Tibial nerve (tissue), 3 donors: ENCODE results near the gene ZNF735.
"Not testable (repeated sequence)": the region's sequence is repeated elsewhere in the genome, so short reads cannot be mapped to it uniquely, and the experiment has no call there.

Experiments used
- POLR2A ChIP-seq, 2 donors: fragments of 450-650 bp; IDR thresholded peaks; one replicate each; pipeline ENCODE4 v1.6.1; 2017; ENCODE audit warnings: antibody characterized with exemption in 2 of 2, mild to moderate bottlenecking in 2 of 2, moderate library complexity in 2 of 2
- TF ChIP-seq, protein P1 (sequence below), 5 experiments: fragments of 200-600 bp in 3 of 5; fragments of 450-650 bp in 2 of 5; sonication (generic) in 3 of 5; IDR thresholded peaks; one replicate each; pipeline ENCODE4 v1.5.1; 2016 to 2019; ENCODE audit warnings: antibody characterized with exemption in 5 of 5, mild to moderate bottlenecking in 3 of 5, moderate library complexity in 2 of 5

DNA sequence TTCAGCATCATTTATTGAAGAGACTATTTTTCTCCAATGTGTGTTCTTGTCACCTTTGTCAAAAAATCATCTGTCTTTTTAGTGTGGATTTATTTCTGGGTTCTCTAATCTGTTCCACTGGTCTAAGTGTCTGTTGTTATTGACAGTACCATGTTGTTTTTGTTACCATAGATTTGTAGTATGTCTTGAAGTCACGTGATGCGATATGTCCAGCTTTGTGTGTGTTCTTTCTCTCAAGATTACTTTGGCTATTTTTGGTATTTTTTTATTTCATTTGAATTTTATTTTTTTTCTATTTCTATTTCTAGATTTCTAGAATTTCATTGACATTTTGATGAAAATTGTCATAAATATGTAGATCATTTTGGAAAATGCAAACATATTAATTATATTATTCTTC is 36.0 kb upstream of the ZNF735 start:
- not testable (repeated sequence) for TF ChIP-seq POLR2A (IDR thresholded peaks at IDR 0.05)
- TF ChIP-seq, protein P1, sequence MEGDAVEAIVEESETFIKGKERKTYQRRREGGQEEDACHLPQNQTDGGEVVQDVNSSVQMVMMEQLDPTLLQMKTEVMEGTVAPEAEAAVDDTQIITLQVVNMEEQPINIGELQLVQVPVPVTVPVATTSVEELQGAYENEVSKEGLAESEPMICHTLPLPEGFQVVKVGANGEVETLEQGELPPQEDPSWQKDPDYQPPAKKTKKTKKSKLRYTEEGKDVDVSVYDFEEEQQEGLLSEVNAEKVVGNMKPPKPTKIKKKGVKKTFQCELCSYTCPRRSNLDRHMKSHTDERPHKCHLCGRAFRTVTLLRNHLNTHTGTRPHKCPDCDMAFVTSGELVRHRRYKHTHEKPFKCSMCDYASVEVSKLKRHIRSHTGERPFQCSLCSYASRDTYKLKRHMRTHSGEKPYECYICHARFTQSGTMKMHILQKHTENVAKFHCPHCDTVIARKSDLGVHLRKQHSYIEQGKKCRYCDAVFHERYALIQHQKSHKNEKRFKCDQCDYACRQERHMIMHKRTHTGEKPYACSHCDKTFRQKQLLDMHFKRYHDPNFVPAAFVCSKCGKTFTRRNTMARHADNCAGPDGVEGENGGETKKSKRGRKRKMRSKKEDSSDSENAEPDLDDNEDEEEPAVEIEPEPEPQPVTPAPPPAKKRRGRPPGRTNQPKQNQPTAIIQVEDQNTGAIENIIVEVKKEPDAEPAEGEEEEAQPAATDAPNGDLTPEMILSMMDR (IDR thresholded peaks at IDR 0.05), result not testable (repeated sequence)
